BLaER1 (cell line): Measurements from ENCODE around the gene PSMB10.
"Not testable (repeated sequence)": the region's sequence is repeated elsewhere in the genome, so short reads cannot be mapped to it uniquely, and the experiment has no call there.

Experiments
- H3K27ac ChIP-seq: shearing (Covaris generic); formaldehyde crosslinking; 2 replicates; pipeline ENCODE4 v1.8.1; 2022
- H3K27me3 ChIP-seq: shearing (Covaris generic); formaldehyde crosslinking; 2 replicates; pipeline ENCODE4 v1.8.1; 2022
- H3K36me3 ChIP-seq: shearing (Covaris generic); formaldehyde crosslinking; 2 replicates; pipeline ENCODE4 v1.8.1; 2022
- H3K4me1 ChIP-seq: shearing (Covaris generic); formaldehyde crosslinking; 2 replicates; pipeline ENCODE4 v1.8.1; 2022
- H3K4me2 ChIP-seq: shearing (Covaris generic); formaldehyde crosslinking; 2 replicates; pipeline ENCODE4 v1.8.1; 2022
- H3K4me3 ChIP-seq: shearing (Covaris generic); formaldehyde crosslinking; 2 replicates; pipeline ENCODE4 v1.8.1; 2022
- H3K9ac ChIP-seq: shearing (Covaris generic); formaldehyde crosslinking; 2 replicates; pipeline ENCODE4 v1.8.1; 2022
- H3K9me3 ChIP-seq: shearing (Covaris generic); formaldehyde crosslinking; 2 replicates; pipeline ENCODE4 v1.8.1; 2022
- H4K20me1 ChIP-seq: shearing (Covaris generic); formaldehyde crosslinking; 2 replicates; pipeline ENCODE4 v1.8.1; 2022
- Cebpa-rat ChIP-seq: shearing (Covaris generic); IDR thresholded peaks from 2 replicates; pipeline ENCODE4 v1.8.1; 2022

Gene PSMB10

DNA sequence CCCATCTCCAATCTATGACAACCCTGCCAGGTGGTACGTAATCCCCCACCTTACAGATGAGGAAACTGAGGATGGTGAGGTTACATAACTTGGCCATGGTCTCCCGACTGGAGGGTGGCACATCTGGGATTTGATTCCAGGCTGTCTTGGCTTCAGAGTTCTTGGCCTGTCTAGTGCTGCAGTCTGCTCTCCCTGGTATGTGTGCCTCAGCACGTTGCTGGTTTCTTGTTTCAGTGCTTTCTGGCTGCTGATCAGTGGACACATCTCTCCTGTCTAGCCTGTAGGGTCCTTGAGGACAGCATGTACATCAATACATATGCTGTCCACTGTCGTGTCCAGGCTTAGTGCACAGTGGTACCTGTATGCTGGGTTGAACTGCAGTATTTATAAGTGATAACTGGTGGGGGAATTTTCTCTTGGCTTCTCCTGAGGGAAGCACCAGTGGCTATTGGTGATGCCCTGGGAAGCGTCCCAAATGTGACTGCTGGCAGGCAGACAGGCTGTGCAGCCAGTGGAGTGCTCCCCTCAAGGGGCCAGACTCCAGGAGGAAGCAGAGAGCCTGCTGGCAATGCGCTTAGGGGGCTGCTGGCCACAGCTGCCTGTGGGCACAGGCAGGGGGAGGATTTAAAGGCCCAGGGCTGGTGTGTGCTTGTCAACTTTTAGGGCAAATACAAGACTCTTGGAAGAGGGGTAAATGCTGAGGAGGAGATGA, 19.4 kb downstream of the PSMB10 start:
- peaks cover 42% of the 10 kb centered on the region for H3K4me1 ChIP-seq
- peaks cover 85% of the 10 kb centered on the region for H4K20me1 ChIP-seq
- no peaks in the 10 kb centered on the region for H3K9me3 ChIP-seq
- peak overlapping the region; percentile 35; the same call in 1 of the 2 replicates for H3K9ac ChIP-seq
- no peak overlapping the region for H3K4me3 ChIP-seq
- TF ChIP-seq Cebpa-rat = no peak
- H3K27me3 ChIP-seq = no peaks in the 10 kb centered on the region
- no peak overlapping the region for H3K27ac ChIP-seq
- H3K36me3 ChIP-seq = peaks cover 69% of the 10 kb centered on the region
- H3K4me2 ChIP-seq = no peak overlapping the region

DNA sequence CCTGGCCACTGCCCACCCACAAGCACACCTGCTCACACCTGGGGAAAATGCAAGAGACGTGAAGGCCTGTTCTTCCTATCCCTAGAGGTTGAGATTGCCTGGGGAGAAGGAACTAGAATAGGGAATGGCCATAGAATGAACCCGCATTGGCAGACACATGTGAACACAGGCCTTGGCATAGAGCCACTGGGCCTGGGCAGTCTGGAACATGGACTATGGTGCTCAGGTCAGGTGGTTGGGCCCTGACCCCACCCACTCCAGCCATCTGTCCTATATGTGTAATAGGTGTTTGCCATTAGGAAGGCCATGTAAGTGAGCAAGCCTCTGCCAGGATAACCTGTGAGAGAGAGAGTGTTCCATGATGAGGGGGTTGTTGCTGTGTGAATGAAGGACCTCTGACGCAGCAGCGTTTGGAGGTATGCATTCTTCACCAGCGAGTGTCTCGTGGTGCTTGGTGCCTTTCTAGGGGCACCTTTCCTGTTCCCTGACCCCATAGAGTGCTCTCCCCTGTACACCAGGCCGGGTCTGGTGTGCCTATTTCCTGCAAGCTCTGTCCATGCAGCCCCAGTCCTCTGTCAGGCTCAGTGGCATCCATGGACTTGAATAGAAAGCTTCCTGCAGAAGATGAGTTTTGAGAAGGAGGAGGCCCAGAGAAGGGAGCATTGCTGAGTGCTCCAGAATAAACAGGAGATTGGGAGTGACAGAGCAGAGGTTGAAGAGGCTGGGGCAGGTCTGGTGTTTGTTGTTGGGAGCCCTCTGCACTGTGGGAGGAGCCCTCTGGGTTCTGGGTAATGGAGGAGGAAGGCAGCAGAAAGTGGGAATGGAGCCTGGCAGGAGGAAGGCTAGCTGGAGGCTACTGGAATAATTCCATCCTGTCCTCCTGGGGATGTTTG, 20.6 kb downstream of the PSMB10 start:
- Histone ChIP-seq H3K27ac (no peak overlapping the region), H3K4me1 (peaks cover 32% of the 10 kb centered on the region), H3K36me3 (peaks cover 78% of the 10 kb centered on the region), H3K9me3 (no peaks in the 10 kb centered on the region), H4K20me1 (peaks cover 85% of the 10 kb centered on the region), H3K4me2 (no peak overlapping the region), H3K27me3 (no peaks in the 10 kb centered on the region), H3K4me3 (no peak overlapping the region), H3K9ac (no peak overlapping the region)
- TF ChIP-seq Cebpa-rat = no peak

- not testable (repeated sequence) for H3K4me2 ChIP-seq
These were observed 21.2 kb downstream of the PSMB10 start for GRCh38 chr16:67915496-67915769.

DNA sequence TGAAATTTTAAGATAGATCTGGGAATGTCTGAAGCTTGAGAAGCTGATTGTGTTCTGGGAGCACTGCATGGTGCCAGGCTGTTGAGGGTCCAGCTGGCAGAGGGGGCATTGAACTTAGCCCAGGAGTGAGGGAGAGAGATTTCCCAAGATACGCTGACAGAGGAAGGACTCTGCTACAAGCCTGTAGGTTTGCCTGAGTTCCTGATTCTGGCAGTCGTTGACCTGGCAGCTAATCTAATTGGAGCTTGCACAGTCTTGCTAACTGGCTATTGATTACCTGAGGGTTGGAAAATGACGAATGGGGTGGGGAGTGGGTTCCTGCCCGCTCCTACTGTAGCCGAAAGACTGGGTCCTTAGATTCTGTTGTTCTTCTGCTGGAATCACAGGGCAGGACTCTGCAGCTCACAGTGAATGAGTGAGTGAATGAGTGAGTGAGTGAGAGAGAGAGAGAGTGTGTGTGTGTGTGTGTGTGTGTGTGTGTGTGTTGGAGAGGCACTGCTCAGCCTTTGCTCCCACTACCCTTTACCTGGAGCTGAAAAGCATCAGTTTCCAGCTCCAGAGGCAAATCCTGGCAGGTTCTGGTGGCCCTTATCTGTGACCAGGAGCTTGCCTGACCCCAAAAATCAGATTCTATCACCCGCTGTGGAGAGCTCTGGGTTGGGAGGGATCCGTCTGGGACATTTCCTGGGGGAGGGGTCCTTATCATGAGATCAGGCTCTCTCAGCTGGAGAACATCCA, 21.7 kb downstream of the PSMB10 start:
- Histone ChIP-seq H3K4me2 (no peak overlapping the region), H3K27me3 (no peaks in the 10 kb centered on the region), H3K27ac (no peak overlapping the region), H3K4me3 (no peak overlapping the region), H3K4me1 (peaks cover 32% of the 10 kb centered on the region), H3K9me3 (no peaks in the 10 kb centered on the region), H3K9ac (no peak overlapping the region), H4K20me1 (peaks cover 85% of the 10 kb centered on the region), H3K36me3 (peaks cover 86% of the 10 kb centered on the region)
- no peak for TF ChIP-seq Cebpa-rat

More at GRCh38 chr16:67915496-67915769, 21.2 kb downstream of the PSMB10 start:
- H4K20me1 ChIP-seq = peaks cover 85% of the 10 kb centered on the region
- H3K27me3 ChIP-seq, H3K4me3 ChIP-seq, H3K27ac ChIP-seq, H3K9me3 ChIP-seq, H3K9ac ChIP-seq: not testable (repeated sequence)
- H3K4me1 ChIP-seq = peaks cover 32% of the 10 kb centered on the region
- H3K36me3 ChIP-seq = peaks cover 84% of the 10 kb centered on the region

DNA sequence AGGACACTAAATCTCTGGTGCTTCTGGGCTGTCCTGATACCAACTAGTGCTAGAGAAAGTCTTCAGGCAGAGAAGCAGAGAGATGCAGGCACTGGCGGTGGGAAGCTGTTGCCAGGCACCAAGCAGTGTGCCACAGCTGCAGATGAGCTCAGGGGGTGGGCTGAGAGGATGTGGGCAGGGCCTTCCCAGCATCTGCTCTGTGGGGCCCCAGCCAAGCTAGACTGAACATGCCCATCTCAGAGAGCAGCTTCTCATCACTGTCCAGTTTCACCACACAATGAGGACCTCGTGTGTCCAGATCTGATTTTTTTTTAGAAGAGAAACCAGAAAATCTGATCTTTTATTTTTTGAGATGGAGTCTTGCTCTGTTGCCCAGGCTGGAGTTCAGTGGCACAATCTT, 26.5 kb downstream of the PSMB10 start:
- no peak overlapping the region for H3K4me3 ChIP-seq
- no peak for TF ChIP-seq Cebpa-rat
- H3K4me2 ChIP-seq = peak overlapping the region; percentile 29
- no peaks in the 10 kb centered on the region for H3K27me3 ChIP-seq
- H4K20me1 ChIP-seq = peaks cover 63% of the 10 kb centered on the region
- H3K36me3 ChIP-seq = peaks cover 70% of the 10 kb centered on the region
- no peak overlapping the region for H3K27ac ChIP-seq
- H3K4me1 ChIP-seq = peaks cover 21% of the 10 kb centered on the region
- no peaks in the 10 kb centered on the region for H3K9me3 ChIP-seq
- peak overlapping the region; percentile 30; the same call in 1 of the 2 replicates for H3K9ac ChIP-seq

DNA sequence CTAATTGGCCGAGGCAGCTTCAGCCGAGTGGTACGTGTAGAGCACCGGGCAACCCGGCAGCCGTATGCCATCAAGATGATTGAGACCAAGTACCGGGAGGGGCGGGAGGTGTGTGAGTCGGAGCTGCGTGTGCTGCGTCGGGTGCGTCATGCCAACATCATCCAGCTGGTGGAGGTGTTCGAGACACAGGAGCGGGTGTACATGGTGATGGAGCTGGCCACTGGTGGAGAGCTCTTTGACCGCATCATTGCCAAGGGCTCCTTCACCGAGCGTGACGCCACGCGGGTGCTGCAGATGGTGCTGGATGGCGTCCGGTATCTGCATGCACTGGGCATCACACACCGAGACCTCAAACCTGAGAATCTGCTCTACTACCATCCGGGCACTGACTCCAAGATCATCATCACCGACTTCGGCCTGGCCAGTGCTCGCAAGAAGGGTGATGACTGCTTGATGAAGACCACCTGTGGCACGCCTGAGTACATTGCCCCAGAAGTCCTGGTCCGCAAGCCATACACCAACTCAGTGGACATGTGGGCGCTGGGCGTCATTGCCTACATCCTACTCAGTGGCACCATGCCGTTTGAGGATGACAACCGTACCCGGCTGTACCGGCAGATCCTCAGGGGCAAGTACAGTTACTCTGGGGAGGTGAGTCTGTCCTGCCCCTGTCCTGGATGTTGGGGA, 27.5 kb downstream of the PSMB10 start:
- H3K27ac ChIP-seq = no peak overlapping the region
- peak overlapping the region; percentile 29; the same call in 1 of the 2 replicates for H3K4me2 ChIP-seq
- peaks cover 65% of the 10 kb centered on the region for H3K36me3 ChIP-seq
- no peaks in the 10 kb centered on the region for H3K9me3 ChIP-seq
- H3K27me3 ChIP-seq = no peaks in the 10 kb centered on the region
- peak overlapping the region; percentile 30; the same call in 1 of the 2 replicates for H3K9ac ChIP-seq
- H3K4me1 ChIP-seq = peaks cover 21% of the 10 kb centered on the region
- H3K4me3 ChIP-seq = no peak overlapping the region
- no peak for TF ChIP-seq Cebpa-rat
- peaks cover 54% of the 10 kb centered on the region for H4K20me1 ChIP-seq

DNA sequence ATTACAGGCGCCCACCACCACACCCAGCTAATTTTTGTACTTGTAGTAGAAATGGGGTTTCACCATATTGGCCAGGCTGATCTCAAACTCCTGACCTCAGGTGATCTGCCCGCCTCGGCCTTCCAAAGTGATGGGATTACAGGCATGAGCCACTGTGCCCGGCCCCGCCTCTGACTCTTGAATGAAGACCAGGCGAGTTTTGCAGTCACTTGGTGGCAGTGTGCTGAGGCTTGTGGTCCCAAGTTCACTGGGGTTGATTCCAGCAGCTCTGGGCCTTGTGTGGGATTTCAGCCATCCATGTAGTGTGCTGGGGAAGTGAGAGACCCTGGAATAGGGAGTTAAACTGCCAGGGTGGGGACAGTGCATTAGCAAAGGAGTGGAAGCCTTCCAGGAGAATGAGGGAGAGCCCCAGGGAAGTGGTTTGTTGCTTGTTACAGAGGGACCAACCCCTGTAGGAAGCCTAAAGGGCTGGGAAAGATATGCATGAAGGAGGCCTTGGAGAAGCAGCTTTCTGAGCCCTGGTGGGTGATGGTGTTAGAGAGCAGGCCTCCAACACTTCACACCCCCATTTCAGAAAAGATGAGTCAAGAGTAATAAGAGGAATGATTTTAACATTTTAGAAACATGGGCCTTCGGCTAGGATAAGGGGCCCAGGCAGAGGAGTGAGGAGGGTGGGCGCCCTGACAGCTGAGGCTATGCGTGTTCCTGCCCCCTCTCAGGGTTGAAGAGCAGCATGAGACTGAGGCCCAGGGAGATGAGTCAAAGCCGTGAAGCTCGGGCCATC, 29.1 kb downstream of the PSMB10 start:
- Histone ChIP-seq H3K27ac (no peak overlapping the region), H3K9me3 (no peaks in the 10 kb centered on the region)

DNA sequence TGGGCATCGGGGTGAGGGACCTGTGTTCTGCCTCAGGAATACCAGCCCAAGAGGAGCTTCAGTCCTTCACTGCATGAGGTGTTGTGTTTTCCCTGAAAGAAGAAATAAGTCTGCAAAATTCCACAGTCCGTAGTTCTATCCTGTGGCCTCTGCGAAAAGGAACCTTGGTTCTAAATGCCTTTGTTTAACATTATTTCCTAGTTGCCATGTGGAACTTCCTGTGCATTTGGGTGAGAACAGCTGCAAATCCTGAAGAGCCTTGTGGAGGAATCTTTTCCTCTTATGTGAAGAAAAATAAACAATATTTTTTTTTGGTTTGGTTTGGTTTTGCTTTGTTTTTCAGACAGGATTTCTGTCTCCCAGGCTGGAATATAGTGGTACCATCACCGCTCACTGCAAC, 33.8 kb downstream of the PSMB10 start:
- H3K9me3 ChIP-seq = no peaks in the 10 kb centered on the region
- no peak for TF ChIP-seq Cebpa-rat
- no peak overlapping the region for H3K4me2 ChIP-seq
- no peak overlapping the region for H3K27ac ChIP-seq
- peaks cover 53% of the 10 kb centered on the region for H3K36me3 ChIP-seq
- no peak overlapping the region for H3K9ac ChIP-seq
- peaks cover 68% of the 10 kb centered on the region for H4K20me1 ChIP-seq
- no peaks in the 10 kb centered on the region for H3K27me3 ChIP-seq
- no peak overlapping the region for H3K4me3 ChIP-seq
- no peaks in the 10 kb centered on the region for H3K4me1 ChIP-seq

More for the DNA sequence above, 29.1 kb downstream of the PSMB10 start:
- peaks cover 65% of the 10 kb centered on the region for H4K20me1 ChIP-seq
- no peak overlapping the region for H3K4me2 ChIP-seq
- H3K9ac ChIP-seq = no peak overlapping the region
- peaks cover 21% of the 10 kb centered on the region for H3K4me1 ChIP-seq
- no peak overlapping the region for H3K4me3 ChIP-seq
- TF ChIP-seq Cebpa-rat = no peak
- H3K27me3 ChIP-seq = no peaks in the 10 kb centered on the region
- peaks cover 72% of the 10 kb centered on the region for H3K36me3 ChIP-seq

- Histone ChIP-seq H3K9me3 (no peaks in the 10 kb centered on the region), H3K4me2 (no peak overlapping the region), H3K27me3 (no peaks in the 10 kb centered on the region), H3K36me3 (peaks cover 59% of the 10 kb centered on the region), H3K27ac (no peak overlapping the region), H3K9ac (no peak overlapping the region), H4K20me1 (peaks cover 79% of the 10 kb centered on the region), H3K4me1 (no peaks in the 10 kb centered on the region), H3K4me3 (no peak overlapping the region)
- no peak for TF ChIP-seq Cebpa-rat
These were observed 34.9 kb downstream of the PSMB10 start for GRCh38 chr16:67901734-67902133.
